CD4-positive, alpha-beta T cell (primary cell): ENCODE results near the gene GIPR. TPM values are rescaled to one million over a fixed set of nuclear protein-coding genes. Genes with fewer than 3 reads are reported as not detected.

Experiments used
- ATAC-seq: fragments of 200-7000 bp; cut with Tn5 transposase; one replicate; pipeline ENCODE4 v1.10.0; 2022; ENCODE audit warnings: mild to moderate bottlenecking; ENCODE audit not compliant: poor library complexity
- CTCF ChIA-PET: fragments of 350-600 bp; sonication (Branson Sonifier 250); formaldehyde crosslinking; loops from one replicate; lab custom pipeline; 2021; ENCODE audit warnings: antibody characterized with exemption, inconsistent platforms; lab: Charles Lee
- POLR2A ChIA-PET: fragments of 350-600 bp; sonication (Branson Sonifier 250); formaldehyde crosslinking; loops from one replicate; lab custom pipeline; 2021; ENCODE audit warnings: antibody characterized with exemption, inconsistent platforms; lab: Charles Lee
- DNase-seq, 14 experiments: peaks; one replicate each; pipeline ENCODE4 v3.0.0-alpha.2; 2013 to 2020; ENCODE audit warnings: mixed read lengths in 2 of 14
- H3K27ac ChIP-seq, 2 donors: one replicate each; pipeline versions ENCODE4 v1.5.1 to v1.7.0; 2013; ENCODE audit warnings: low read length in 2 of 2, low read depth in 1 of 2, mild to moderate bottlenecking in 1 of 2
- H3K27me3 ChIP-seq, 2 experiments: 1 replicate in 1 of 2; 2 replicates in 1 of 2; pipeline versions ENCODE4 v1.6.1 to v1.7.0; 2013; ENCODE audit warnings: low read length in 2 of 2, control low read depth in 1 of 2, mild to moderate bottlenecking in 1 of 2, moderate library complexity in 1 of 2; ENCODE audit not compliant: insufficient read depth in 2 of 2, control insufficient read depth in 1 of 2
- H3K36me3 ChIP-seq: one replicate; pipeline ENCODE4 v1.6.1; 2013; ENCODE audit warnings: low read length, control low read depth; ENCODE audit not compliant: insufficient read depth
- H3K4me1 ChIP-seq: one replicate; pipeline ENCODE4 v1.6.1; 2013; ENCODE audit warnings: low read length, control low read depth; ENCODE audit not compliant: insufficient read depth
- H3K4me3 ChIP-seq: one replicate; pipeline ENCODE4 v1.5.1; 2013; ENCODE audit warnings: mild to moderate bottlenecking, low read length, moderate library complexity
- H3K9me3 ChIP-seq, 2 experiments: 1 replicate in 1 of 2; 2 replicates in 1 of 2; pipeline versions ENCODE4 v1.6.1 to v1.7.0; 2013; ENCODE audit warnings: low read length in 2 of 2, mild to moderate bottlenecking in 2 of 2, control low read depth in 1 of 2, moderate library complexity in 1 of 2; ENCODE audit not compliant: control insufficient read depth in 1 of 2, insufficient read depth in 1 of 2
- H3K27ac Mint-ChIP-seq: one replicate; pipeline ENCODE4 v1.8.0; 2020; ENCODE audit warnings: mixed read lengths
- H3K27me3 Mint-ChIP-seq: one replicate; pipeline ENCODE4 v1.8.0; 2021; ENCODE audit warnings: mixed read lengths
- H3K36me3 Mint-ChIP-seq: one replicate; pipeline ENCODE4 v1.8.0; 2021; ENCODE audit warnings: low read depth, mixed read lengths
- H3K4me1 Mint-ChIP-seq: one replicate; pipeline ENCODE4 v1.8.0; 2021; ENCODE audit warnings: low read depth, mixed read lengths
- H3K4me3 Mint-ChIP-seq: one replicate; pipeline ENCODE4 v1.8.0; 2020; ENCODE audit warnings: mild to moderate bottlenecking, mixed read lengths
- H3K9me3 Mint-ChIP-seq: one replicate; pipeline ENCODE4 v1.8.0; 2020; ENCODE audit warnings: mixed read lengths
- CTCF ChIP-seq: fragments of 200-600 bp; IDR thresholded peaks from one replicate; pipeline ENCODE4 v1.8.0; 2022; ENCODE audit warnings: antibody characterized with exemption, mild to moderate bottlenecking
- intact Hi-C, 2 experiments: fragments of 100-400 bp; cut with DNase I in 1 of 2; cut with micrococcal nuclease in 1 of 2; formaldehyde crosslinking; loops; one replicate each; pipeline versions ENCODE4 v1.15.1 to v1.9.0; 2023 to 2025; cut with DNase I, micrococcal nuclease
- total RNA-seq, 174 experiments: library from RNA in 2 of 174; stranded (reverse) in 2 of 174; gene quantifications; one replicate each; pipeline ENCODE4 v1.2.3 and lab custom pipeline; 2021 to 2026

GIPR gene
- total RNA-seq, 2 experiments from 2014 or later, result 2.4 to 3.0 TPM

DNA sequence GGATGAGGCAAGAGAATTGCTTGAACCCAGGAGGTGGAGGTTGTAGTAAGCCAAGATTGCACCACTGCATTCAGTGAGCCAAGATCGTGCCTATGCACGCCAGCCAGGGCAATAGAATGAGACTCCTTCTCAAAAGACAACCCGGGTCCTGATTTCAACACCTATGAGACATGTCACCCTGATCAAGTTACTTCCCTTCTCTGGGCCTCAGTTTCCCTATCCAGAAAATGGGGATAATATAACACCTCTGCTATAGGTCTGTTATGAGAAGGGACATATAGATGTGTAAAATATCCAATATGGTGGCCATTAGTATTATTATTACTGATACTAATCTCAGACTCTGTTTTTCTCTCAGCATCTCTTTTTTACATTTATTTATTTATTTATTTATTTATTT, 12.9 kb upstream of the GIPR start:
- Mint-ChIP-seq H3K27me3 (peaks cover 4% of the 10 kb centered on the region), H3K27ac (no peak overlapping the region), H3K4me1 (no peaks in the 10 kb centered on the region), H3K4me3 (no peak overlapping the region), H3K36me3 (no peaks in the 10 kb centered on the region), H3K9me3 (no peaks in the 10 kb centered on the region)
- ChIA-PET POLR2A (no interaction called here), CTCF (no interaction called here)
- intact Hi-C loops, result no loop called here
- ATAC-seq (no peak), DNase-seq (no peak)
- Histone ChIP-seq H3K9me3 (no peaks in the 10 kb centered on the region), H3K27me3 (no peaks in the 10 kb centered on the region), H3K27ac (no peak overlapping the region), H3K36me3 (no peaks in the 10 kb centered on the region), H3K4me3 (no peak overlapping the region), H3K4me1 (no peaks in the 10 kb centered on the region)
- no peak for TF ChIP-seq CTCF

GRCh38 chr19:45657520-45658167, 10.4 kb upstream of the GIPR start:
- intact Hi-C loops, result no loop called here
- Histone ChIP-seq H3K36me3 (no peaks in the 10 kb centered on the region), H3K4me3 (no peak overlapping the region), H3K27me3 (no peaks in the 10 kb centered on the region), H3K9me3 (no peaks in the 10 kb centered on the region), H3K27ac (no peak overlapping the region), H3K4me1 (no peaks in the 10 kb centered on the region)
- no peaks in the 10 kb centered on the region for H3K36me3 Mint-ChIP-seq
- ATAC-seq (no peak), DNase-seq (no peak)
- POLR2A ChIA-PET, result no interaction called here
- CTCF ChIA-PET, result no interaction called here
- no peaks in the 10 kb centered on the region for H3K4me1 Mint-ChIP-seq
- no peak overlapping the region for H3K4me3 Mint-ChIP-seq
- no peak for TF ChIP-seq CTCF
- H3K27me3 Mint-ChIP-seq, result peaks cover 4% of the 10 kb centered on the region
- no peaks in the 10 kb centered on the region for H3K9me3 Mint-ChIP-seq
- no peak overlapping the region for H3K27ac Mint-ChIP-seq

GRCh38 chr19:45659096-45659729, 8.8 kb upstream of the GIPR start:
- CTCF ChIA-PET, result no interaction called here
- no peak overlapping the region for H3K4me3 Mint-ChIP-seq
- no peaks in the 10 kb centered on the region for H3K9me3 ChIP-seq
- no peaks in the 10 kb centered on the region for H3K36me3 Mint-ChIP-seq
- no peaks in the 10 kb centered on the region for H3K36me3 ChIP-seq
- DNase-seq, result no peak
- H3K9me3 Mint-ChIP-seq, result no peaks in the 10 kb centered on the region
- TF ChIP-seq CTCF, result no peak
- no peak overlapping the region for H3K27ac Mint-ChIP-seq
- no peak overlapping the region for H3K4me3 ChIP-seq
- intact Hi-C loops, result no loop called here
- no peak overlapping the region for H3K27ac ChIP-seq
- peaks cover under 1% of the 10 kb centered on the region for H3K4me1 Mint-ChIP-seq
- POLR2A ChIA-PET, result no interaction called here
- H3K4me1 ChIP-seq, result peaks cover 5% of the 10 kb centered on the region
- no peaks in the 10 kb centered on the region for H3K27me3 ChIP-seq
- ATAC-seq, result no peak
- peaks cover 5% of the 10 kb centered on the region for H3K27me3 Mint-ChIP-seq
